Adrenal gland (tissue), 12 donors: ENCODE results near the gene PRR19. TPM values are rescaled to one million over a fixed set of nuclear protein-coding genes. Genes with fewer than 3 reads are reported as not detected.
A peak's percentile ranks its signal among the peaks of the same experiment; 100 is the strongest.

Source experiments
- DNase-seq, 7 donors: peaks; one replicate each; pipeline ENCODE4 v3.0.0-alpha.2; 2019 to 2020
- H3K27ac ChIP-seq, 5 donors: fragments of 200-600 bp; sonication (generic) in 4 of 5; 1 replicate in 3 of 5; 2 replicates in 2 of 5; pipeline versions ENCODE4 v1.5.1 to v1.8.0; 2016 to 2020; ENCODE audit warnings: mild to moderate bottlenecking in 1 of 5
- H3K27me3 ChIP-seq: fragments of 200-600 bp; 2 replicates; pipeline ENCODE4 v1.8.0; 2021
- H3K36me3 ChIP-seq, 2 donors: fragments of 200-600 bp; replicated peaks in 1 of 2; 1 replicate in 1 of 2; 2 replicates in 1 of 2; pipeline versions ENCODE4 v1.5.1 to v1.8.0; 2018 to 2022
- H3K4me1 ChIP-seq, 2 donors: fragments of 200-600 bp; replicated peaks in 1 of 2; 1 replicate in 1 of 2; 2 replicates in 1 of 2; pipeline versions ENCODE4 v1.5.1 to v1.8.0; 2018 to 2021
- H3K4me3 ChIP-seq, 4 donors: fragments of 200-600 bp; sonication (generic) in 3 of 4; one replicate each; pipeline ENCODE4 v1.5.1; 2016 to 2018
- H3K9me3 ChIP-seq, 3 donors: fragments of 200-600 bp; sonication (generic) in 1 of 3; replicated peaks in 1 of 3; 1 replicate in 2 of 3; 2 replicates in 1 of 3; pipeline versions ENCODE4 v1.5.1 to v1.8.0; 2016 to 2021
- POLR2A ChIP-seq, 2 donors: fragments of 450-650 bp; IDR thresholded peaks; one replicate each; pipeline ENCODE4 v1.6.1; 2017; ENCODE audit warnings: antibody characterized with exemption in 2 of 2, mild to moderate bottlenecking in 2 of 2, moderate library complexity in 1 of 2
- WGBS, 4 donors: extraction: QIAGEN DNeasy Blood & Tissue Kit in 2 of 4; methylation state at CpG; one replicate each; pipeline versions ENCODE4 v1.1.5 to v1.1.7; 2013 to 2017; 5-methylcytosine and 5-hydroxymethylcytosine counted together
- intact Hi-C, 2 donors: fragments of 100-400 bp; cut with DNase I; formaldehyde crosslinking; loops; one replicate each; pipeline versions ENCODE4 v1.14.1 to v1.15.0; 2022 to 2023
- polyA plus RNA-seq, 3 donors: library from polyadenylated mRNA; stranded (reverse); fragments of 200-250 nt in 2 of 3; fragments of 350-450 nt in 1 of 3; fragmentation: Illumina TruSeq in 1 of 3; extraction: RNeasy Lipid Tissue Mini Kit (QIAGEN cat#74804) in 1 of 3; gene quantifications; one replicate each; pipeline ENCODE4 v1.2.3, GENCODE V29; 2013 to 2014
- total RNA-seq, 9 donors: library from RNA; depleted of rRNA in 4 of 9; stranded (reverse); fragments of >200 nt in 4 of 9; fragments of 120-200 nt in 1 of 9; fragmentation: NEBNext Ultra II Directional in 1 of 9; extraction: Animal tissue kit (Norgen Biotek cat#: 25700) in 1 of 9; gene quantifications; one replicate each; pipeline versions ENCODE4 v1.1.0 to v1.2.4, GENCODE V29; 2013 to 2023
- TF ChIP-seq, protein P1 (sequence below), 6 experiments: fragments of 450-650 bp in 4 of 6; fragments of 200-600 bp in 2 of 6; sonication (generic) in 1 of 6; IDR thresholded peaks; 1 replicate in 5 of 6; 2 replicates in 1 of 6; pipeline versions ENCODE4 v1.5.1 to v1.8.0; 2016 to 2021; ENCODE audit warnings: antibody characterized with exemption in 6 of 6, mild to moderate bottlenecking in 2 of 6, moderate library complexity in 1 of 6
- donor health status: healthy with polysubstance abuse.
- donor health status: Bipolar disorder and iron deficiency.
- donor health status: DM: yes; HTN: yes; CAD: no.
- donor health status: DM: no; HTN: no; CAD: no.
- donor health status: DM: no; HTN: no; CAD: no.
- donor health status: DM: yes; HTN: yes; CAD: no.

PRR19 gene
- total and polyA plus RNA-seq, 12 donors: 0.51 to 2.5 (median 1.5) TPM

GRCh38 chr19:42283188-42284065 is 18.5 kb upstream of the PRR19 start:
- DNase-seq: peak; percentile 96 to 98 (median 97)
- Histone ChIP-seq H3K27me3 (no peaks in the 10 kb centered on the region), H3K27ac (peak overlapping the region; percentile 49 to 100 (median 87)), H3K4me3 (peak overlapping the region in 2 of 4 donors; percentile 38 to 89), H3K9me3 (no peaks in the 10 kb centered on the region), H3K4me1 (peaks cover 60 to 64% of the 10 kb centered on the region in 2 donors), H3K36me3 (peaks cover 0 to 16% of the 10 kb centered on the region in 2 donors)
- 1 to 8% (median 2%) methylated on average over 15 to 70 of the region's 74 CpGs for WGBS, 4 donors
- intact Hi-C loops: no loop called here
- TF ChIP-seq, protein P1, sequence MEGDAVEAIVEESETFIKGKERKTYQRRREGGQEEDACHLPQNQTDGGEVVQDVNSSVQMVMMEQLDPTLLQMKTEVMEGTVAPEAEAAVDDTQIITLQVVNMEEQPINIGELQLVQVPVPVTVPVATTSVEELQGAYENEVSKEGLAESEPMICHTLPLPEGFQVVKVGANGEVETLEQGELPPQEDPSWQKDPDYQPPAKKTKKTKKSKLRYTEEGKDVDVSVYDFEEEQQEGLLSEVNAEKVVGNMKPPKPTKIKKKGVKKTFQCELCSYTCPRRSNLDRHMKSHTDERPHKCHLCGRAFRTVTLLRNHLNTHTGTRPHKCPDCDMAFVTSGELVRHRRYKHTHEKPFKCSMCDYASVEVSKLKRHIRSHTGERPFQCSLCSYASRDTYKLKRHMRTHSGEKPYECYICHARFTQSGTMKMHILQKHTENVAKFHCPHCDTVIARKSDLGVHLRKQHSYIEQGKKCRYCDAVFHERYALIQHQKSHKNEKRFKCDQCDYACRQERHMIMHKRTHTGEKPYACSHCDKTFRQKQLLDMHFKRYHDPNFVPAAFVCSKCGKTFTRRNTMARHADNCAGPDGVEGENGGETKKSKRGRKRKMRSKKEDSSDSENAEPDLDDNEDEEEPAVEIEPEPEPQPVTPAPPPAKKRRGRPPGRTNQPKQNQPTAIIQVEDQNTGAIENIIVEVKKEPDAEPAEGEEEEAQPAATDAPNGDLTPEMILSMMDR (IDR thresholded peaks at IDR 0.05): no peak
- TF ChIP-seq POLR2A (IDR thresholded peaks at IDR 0.05): peak; percentile 34 to 48

DNA sequence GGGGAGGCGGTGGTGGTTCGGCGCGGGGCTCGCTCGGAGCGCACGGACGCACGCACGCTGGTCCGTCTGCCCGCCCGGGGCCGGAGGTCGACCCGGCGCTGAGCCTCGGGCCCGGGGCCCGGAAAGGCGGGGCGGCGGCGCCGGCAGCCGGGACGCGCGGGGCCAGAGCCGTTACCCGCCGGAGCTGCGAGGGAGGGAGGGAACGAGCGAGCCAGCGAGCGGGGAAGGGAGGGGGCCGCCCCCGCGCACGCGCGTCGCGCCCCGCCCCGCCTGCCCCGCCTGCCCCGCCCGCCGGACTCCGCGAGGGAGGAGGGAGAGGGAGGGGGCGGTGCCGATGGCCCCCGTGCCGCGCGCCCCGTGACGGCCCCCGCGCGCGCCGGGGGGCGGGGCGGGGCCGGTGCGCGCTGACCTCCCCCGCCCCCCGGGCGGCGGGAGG is 17.8 kb upstream of the PRR19 start:
- H3K4me3 ChIP-seq: peak overlapping the region in 1 of 4 donors; percentile 89
- 1% methylated on average over 75 of the region's 76 CpGs; no CpG with 5 or more reads in 3 of the 4 donors for WGBS, 4 donors
- peaks cover 54 to 58% of the 10 kb centered on the region in 2 donors for H3K4me1 ChIP-seq
- intact Hi-C loops: no loop called here
- H3K27me3 ChIP-seq: no peaks in the 10 kb centered on the region
- TF ChIP-seq POLR2A (IDR thresholded peaks at IDR 0.05): peak; percentile 37 to 65
- TF ChIP-seq, protein P1 (IDR thresholded peaks at IDR 0.05): no peak
- peak overlapping the region in 4 of 5 donors; percentile 61 to 100 (median 92) for H3K27ac ChIP-seq
- no peaks in the 10 kb centered on the region for H3K9me3 ChIP-seq
- peak; percentile 79 to 88 (median 85) for DNase-seq
- H3K36me3 ChIP-seq: peaks cover 0 to 23% of the 10 kb centered on the region in 2 donors

DNA sequence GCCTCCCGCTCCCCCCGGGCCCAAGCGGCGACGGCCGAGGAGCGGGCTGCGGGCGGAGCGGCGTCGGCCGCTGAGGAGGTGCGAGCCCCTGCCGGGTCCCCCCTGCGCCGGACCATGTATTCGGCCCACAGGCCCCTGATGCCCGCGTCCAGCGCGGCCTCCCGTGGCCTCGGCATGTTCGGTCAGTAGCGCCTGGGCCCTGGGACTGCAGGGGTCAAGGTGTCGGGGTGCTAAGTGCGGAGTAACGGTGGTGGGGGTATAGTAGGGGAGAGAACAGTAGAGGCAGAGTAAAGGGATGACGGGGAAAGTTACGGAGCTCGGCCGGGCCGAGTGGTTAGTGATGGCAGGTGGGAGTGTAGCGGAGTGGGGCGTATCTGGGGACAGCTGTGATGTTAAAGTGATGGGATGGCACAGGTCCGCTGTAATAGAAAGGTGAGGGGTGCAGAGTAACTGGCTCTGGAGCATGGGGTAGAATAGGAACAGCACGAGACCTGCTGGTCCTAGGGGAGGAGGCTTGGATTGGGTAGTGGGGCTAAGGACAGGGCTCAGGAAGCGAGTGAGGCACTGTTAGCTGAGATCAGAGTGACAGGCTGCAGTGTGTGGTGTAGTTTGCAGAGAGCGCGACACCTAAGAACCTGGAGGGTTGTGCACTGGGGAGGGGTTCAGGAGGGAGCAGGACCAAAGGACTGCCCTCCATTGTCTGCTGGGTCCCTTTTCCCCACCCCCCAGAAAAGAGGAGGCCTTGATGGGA is 17.2 kb upstream of the PRR19 start:
- Histone ChIP-seq H3K9me3 (no peaks in the 10 kb centered on the region), H3K27ac (peak overlapping the region; percentile 40 to 100 (median 70)), H3K36me3 (peaks cover 0 to 30% of the 10 kb centered on the region in 2 donors), H3K4me1 (peaks cover 49 to 51% of the 10 kb centered on the region in 2 donors), H3K27me3 (no peaks in the 10 kb centered on the region), H3K4me3 (peak overlapping the region in 2 of 4 donors; percentile 48 to 89)
- intact Hi-C loops: no loop called here
- no peak for TF ChIP-seq POLR2A (IDR thresholded peaks at IDR 0.05)
- TF ChIP-seq, protein P1 (IDR thresholded peaks at IDR 0.05): no peak
- 2 to 9% (median 4%) methylated on average over 20 to 41 of the region's 41 CpGs for WGBS, 4 donors
- peak in 4 of 7 donors; percentile 43 to 70 (median 51) for DNase-seq

DNA sequence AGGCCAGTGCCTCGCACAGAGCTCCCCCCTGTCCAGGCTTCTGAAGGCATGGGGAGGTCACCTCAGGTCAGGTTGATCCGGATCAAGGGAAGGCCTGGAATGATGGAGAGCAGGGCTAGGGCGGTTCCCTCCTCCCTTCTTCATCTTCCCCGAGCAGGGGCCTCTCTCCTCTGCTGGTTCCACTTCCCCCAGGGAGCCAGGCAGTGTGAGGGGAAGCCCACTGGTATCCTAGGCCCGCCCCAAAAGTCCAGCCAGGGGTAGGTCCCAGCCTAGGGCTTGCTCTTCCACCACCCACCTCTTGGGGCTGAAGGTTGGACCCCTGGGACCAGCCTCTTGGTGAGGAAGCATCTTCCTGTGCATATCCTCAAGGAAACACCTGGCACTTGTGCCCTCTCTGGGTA is 16.4 kb upstream of the PRR19 start:
- Histone ChIP-seq H3K36me3 (peaks cover 0 to 37% of the 10 kb centered on the region in 2 donors), H3K27ac (peak overlapping the region; percentile 40 to 100 (median 70)), H3K4me1 (peaks cover 49 to 51% of the 10 kb centered on the region in 2 donors), H3K27me3 (no peaks in the 10 kb centered on the region), H3K9me3 (no peaks in the 10 kb centered on the region), H3K4me3 (peak overlapping the region in 1 of 4 donors; percentile 14)
- no peak for TF ChIP-seq POLR2A (IDR thresholded peaks at IDR 0.05)
- TF ChIP-seq, protein P1 (IDR thresholded peaks at IDR 0.05): no peak
- intact Hi-C loops: no loop called here
- DNase-seq: peak in 4 of 7 donors; percentile 27 to 65 (median 34)
- 29 to 38% (median 33%) methylated on average over 5 of the region's 5 CpGs for WGBS, 4 donors
